Prostate gland (tissue), 2 donors: Measurements from ENCODE around the gene VPS39.

ENCODE experiments used
- POLR2A ChIP-seq: fragments of 450-650 bp; IDR thresholded peaks from one replicate; pipeline ENCODE4 v1.6.1; 2016; ENCODE audit warnings: antibody characterized with exemption, mild to moderate bottlenecking
- TF ChIP-seq, protein P1 (sequence below), 4 experiments: fragments of 200-600 bp in 2 of 4; fragments of 450-650 bp in 2 of 4; sonication (generic) in 2 of 4; IDR thresholded peaks; 1 replicate in 3 of 4; 2 replicates in 1 of 4; pipeline ENCODE4 v1.5.1; 2016 to 2019; ENCODE audit warnings: antibody characterized with exemption in 4 of 4, mild to moderate bottlenecking in 2 of 4, moderate library complexity in 2 of 4

- TF ChIP-seq, protein P1, sequence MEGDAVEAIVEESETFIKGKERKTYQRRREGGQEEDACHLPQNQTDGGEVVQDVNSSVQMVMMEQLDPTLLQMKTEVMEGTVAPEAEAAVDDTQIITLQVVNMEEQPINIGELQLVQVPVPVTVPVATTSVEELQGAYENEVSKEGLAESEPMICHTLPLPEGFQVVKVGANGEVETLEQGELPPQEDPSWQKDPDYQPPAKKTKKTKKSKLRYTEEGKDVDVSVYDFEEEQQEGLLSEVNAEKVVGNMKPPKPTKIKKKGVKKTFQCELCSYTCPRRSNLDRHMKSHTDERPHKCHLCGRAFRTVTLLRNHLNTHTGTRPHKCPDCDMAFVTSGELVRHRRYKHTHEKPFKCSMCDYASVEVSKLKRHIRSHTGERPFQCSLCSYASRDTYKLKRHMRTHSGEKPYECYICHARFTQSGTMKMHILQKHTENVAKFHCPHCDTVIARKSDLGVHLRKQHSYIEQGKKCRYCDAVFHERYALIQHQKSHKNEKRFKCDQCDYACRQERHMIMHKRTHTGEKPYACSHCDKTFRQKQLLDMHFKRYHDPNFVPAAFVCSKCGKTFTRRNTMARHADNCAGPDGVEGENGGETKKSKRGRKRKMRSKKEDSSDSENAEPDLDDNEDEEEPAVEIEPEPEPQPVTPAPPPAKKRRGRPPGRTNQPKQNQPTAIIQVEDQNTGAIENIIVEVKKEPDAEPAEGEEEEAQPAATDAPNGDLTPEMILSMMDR (IDR thresholded peaks at IDR 0.05): peak; percentile 27 to 69 (median 46)
- TF ChIP-seq POLR2A: no peak
Measured at GRCh38 chr15:42137461-42138261, 70.4 kb downstream of the VPS39 start.
